GM12878 (cell line): ENCODE results near the gene GALNT17. TPM values are rescaled to one million over a fixed set of nuclear protein-coding genes. Genes with fewer than 3 reads are reported as not detected.

ENCODE experiments used
- ATAC-seq: fragments of 200-7000 bp; cut with Tn5 transposase; 3 replicates; pipeline ENCODE4 v1.9.1; 2020; ENCODE audit warnings: mild to moderate bottlenecking, moderate library complexity
- BruUV-seq: library from RNA; stranded (reverse); fragments of 400-500 nt; replicated peaks from 2 replicates; lab custom pipeline; 2021; lab: Mats Ljungman, UMichigan
- CTCF ChIA-PET: fragments of 300-600 bp; sonication (Branson Sonifier 250); formaldehyde crosslinking; extraction: SDS; loops from one replicate; lab custom pipeline; 2021; ENCODE audit warnings: inconsistent platforms; lab: Yijun Ruan, JAX
- POLR2A ChIA-PET: fragments of 350-600 bp; formaldehyde crosslinking; extraction: SDS; loops from one replicate; lab custom pipeline; 2021; ENCODE audit warnings: inconsistent platforms; lab: Charles Lee
- RAD21 ChIA-PET: fragments of 300-600 bp; sonication (Branson Sonifier 250); formaldehyde crosslinking; loops from one replicate; lab custom pipeline; 2023; ENCODE audit warnings: antibody characterized with exemption; ENCODE audit not compliant: unreplicated experiment; lab: Charles Lee
- SMC1A ChIA-PET: fragments of 300-600 bp; sonication (Branson Sonifier 250); formaldehyde crosslinking; loops from one replicate; lab custom pipeline; 2023; ENCODE audit not compliant: unreplicated experiment, uncharacterized antibody; lab: Charles Lee
- DNase-seq: peaks from one replicate; pipeline ENCODE4 v3.0.0-alpha.2; 2011; ENCODE audit warnings: low read depth, low spot score
- FAIRE-seq: peaks from 3 replicates; lab custom pipeline; 2011; peaks lifted over from hg19 to GRCh38; lab: Jason Lieb, UNC
- H2AFZ ChIP-seq: 2 replicates; pipeline ENCODE4 v1.6.0; 2011; ENCODE audit warnings: low read depth, low read length, control low read depth; ENCODE audit not compliant: control insufficient read depth
- H3K27ac ChIP-seq: 2 replicates; pipeline ENCODE4 v1.5.1; 2011; ENCODE audit warnings: control low read depth; ENCODE audit not compliant: control insufficient read depth, insufficient read depth
- H3K27me3 ChIP-seq, 2 experiments: replicated peaks in 1 of 2; 2 replicates each; pipeline versions ENCODE4 v1.6.0 to v1.6.1; 2011; ENCODE audit warnings: low read length in 1 of 2; ENCODE audit not compliant: control insufficient read depth in 2 of 2, insufficient read depth in 2 of 2
- H3K36me3 ChIP-seq, 2 experiments: 2 replicates each; pipeline ENCODE4 v1.5.1; 2011; ENCODE audit warnings: low read length in 1 of 2; ENCODE audit not compliant: control insufficient read depth in 2 of 2, insufficient read depth in 2 of 2
- H3K4me1 ChIP-seq: 2 replicates; pipeline ENCODE4 v1.6.1; 2011; ENCODE audit warnings: mild to moderate bottlenecking, low read length, moderate library complexity, mixed read lengths; ENCODE audit not compliant: control insufficient read depth, insufficient read depth
- H3K4me2 ChIP-seq: 2 replicates; pipeline ENCODE4 v1.6.0; 2011; ENCODE audit warnings: control low read depth; ENCODE audit not compliant: control insufficient read depth, insufficient read depth
- H3K4me3 ChIP-seq: fragments of 200-600 bp; sonication (generic); 2 replicates; pipeline ENCODE4 v1.5.1; 2016
- H3K79me2 ChIP-seq: 2 replicates; pipeline ENCODE4 v1.6.0; 2011; ENCODE audit warnings: low read length; ENCODE audit not compliant: control insufficient read depth, insufficient read depth
- H3K9ac ChIP-seq: 2 replicates; pipeline ENCODE4 v1.8.0; 2011; ENCODE audit warnings: low read length, control low read depth, mixed read lengths; ENCODE audit not compliant: control insufficient read depth, insufficient read depth
- H3K9me3 ChIP-seq: replicated peaks from 3 replicates; pipeline ENCODE4 v1.5.1; 2011; ENCODE audit warnings: mild to moderate bottlenecking, low read length; ENCODE audit not compliant: control insufficient read depth, insufficient read depth
- H4K20me1 ChIP-seq: 2 replicates; pipeline ENCODE4 v1.6.0; 2011; ENCODE audit not compliant: control insufficient read depth, insufficient read depth
- CEBPZ ChIP-seq: fragments of 150-350 bp; IDR thresholded peaks from 2 replicates; pipeline ENCODE4 v1.6.1; 2016; ENCODE audit warnings: low read depth, low read length
- E2F8 ChIP-seq: fragments of 450-650 bp; IDR thresholded peaks from 2 replicates; pipeline ENCODE4 v1.6.1; 2018; ENCODE audit warnings: mild to moderate bottlenecking, low read depth, moderate library complexity; ENCODE audit not compliant: partially characterized antibody
- HDAC6 ChIP-seq: fragments of 200-600 bp; sonication (generic); IDR thresholded peaks from one replicate; pipeline ENCODE4 v1.8.0; 2017; ENCODE audit warnings: antibody characterized with exemption; ENCODE audit not compliant: unreplicated experiment
- HDGF ChIP-seq: fragments of 450-650 bp; IDR thresholded peaks from 2 replicates; pipeline ENCODE4 v1.6.1; 2016; ENCODE audit warnings: antibody characterized with exemption
- SKIL ChIP-seq: fragments of 450-650 bp; IDR thresholded peaks from 2 replicates; pipeline ENCODE4 v1.6.1; 2017; ENCODE audit warnings: mild to moderate bottlenecking, low read depth, inconsistent platforms; ENCODE audit not compliant: poor library complexity, severe bottlenecking
- SUZ12 ChIP-seq: fragments of 200-600 bp; sonication (generic); IDR thresholded peaks from one replicate; pipeline ENCODE4 v1.6.1; 2018; ENCODE audit warnings: antibody characterized with exemption, mild to moderate bottlenecking; ENCODE audit not compliant: unreplicated experiment
- TAF1 ChIP-seq: IDR thresholded peaks from 2 replicates; pipeline ENCODE4 v1.6.1; 2011; ENCODE audit warnings: mild to moderate bottlenecking, low read depth, low read length, borderline replicate concordance
- WGBS: methylation state at CpG from one replicate; pipeline ENCODE4 v1.1.6; 2016; ENCODE audit warnings: low lambda C conversion rate; ENCODE audit not compliant: insufficient replicate concordance, insufficient coverage; ENCODE audit errors: missing lambda C conversion rate; 5-methylcytosine and 5-hydroxymethylcytosine counted together
- in situ Hi-C: fragments of 300-500 bp; cut with MboI; formaldehyde crosslinking; loops from 9 replicates; pipeline ENCODE4 v1.14.3; 2018; ENCODE audit warnings: mixed read lengths
- intact Hi-C: fragments of 100-400 bp; cut with micrococcal nuclease; formaldehyde crosslinking; loops from one replicate; pipeline ENCODE4 v1.14.2; 2022; ENCODE audit not compliant: unreplicated experiment
- polyA plus RNA-seq, 11 experiments: library from polyadenylated mRNA; depleted of rRNA in 4 of 11; unstranded in 6 of 11; stranded (reverse) in 5 of 11; fragments of >200 nt; fragmentation: Nextera tagmentation in 4 of 11; fragmentation: Illumina TruSeq in 1 of 11; extraction: Ambion mirVana in 4 of 11; extraction: Trizol in 1 of 11; gene quantifications; 1 replicate in 1 of 11; 2 replicates in 10 of 11; pipeline versions ENCODE4 v1.2.1 to v1.2.3, GENCODE V29; 2011 to 2016; ENCODE audit warnings: inconsistent platforms in 2 of 11, missing spikeins in 2 of 11, low read depth in 1 of 11
- total RNA-seq, 4 experiments: library from RNA; depleted of rRNA in 3 of 4; stranded (reverse); fragments of >200 nt in 3 of 4; fragmentation: Illumina TruSeq in 1 of 4; extraction: Trizol in 1 of 4; gene quantifications; 2 replicates each; pipeline versions ENCODE4 v1.2.1 to v1.2.3, GENCODE V29; 2013 to 2021

GALNT17 gene
- total and polyA plus RNA-seq, 10 of the 15 experiments (the other 5 are each of a cell fraction or from before 2014, with no cell fraction given): 0.12 to 0.15 TPM; not detected in 8

GRCh38 chr7:71657386-71657785, 525.4 kb downstream of the GALNT17 start:
- BruUV-seq: no TSS peak

More at GRCh38 chr7:71657386-71657785, 525.4 kb downstream of the GALNT17 start:
- intact Hi-C loops: no loop called here
- Histone ChIP-seq H3K79me2 (no peaks in the 10 kb centered on the region), H3K4me3 (no peak overlapping the region), H4K20me1 (no peaks in the 10 kb centered on the region), H2AFZ (no peak overlapping the region)
- 25% methylated on average over 1 of the region's 1 CpG for WGBS
- DNase-seq: no peak
- ATAC-seq: no peak
- SMC1A ChIA-PET: no interaction called here
- no peak for FAIRE-seq
- TF ChIP-seq HDGF: no peak
- no peak for TF ChIP-seq CEBPZ
- TF ChIP-seq SUZ12: no peak
- no peak for TF ChIP-seq TAF1
- no peak for TF ChIP-seq HDAC6
- no peak for TF ChIP-seq SKIL
- no peak for TF ChIP-seq E2F8
- TF ChIP-seq, all 136 proteins: peak for 0
- in situ Hi-C loops: no loop called here
- Histone ChIP-seq H3K4me2 (no peak overlapping the region), H3K9ac (no peak overlapping the region), H3K36me3 (no peaks in the 10 kb centered on the region), H3K9me3 (no peaks in the 10 kb centered on the region; the same call in 2 of the 3 replicates), H3K27ac (no peak overlapping the region), H3K4me1 (no peaks in the 10 kb centered on the region), H3K27me3 (no peaks in the 10 kb centered on the region)
- ChIA-PET POLR2A (no interaction called here), CTCF (no interaction called here), RAD21 (no interaction called here)
